A673 (cell line): ENCODE results near the gene CRIP1. TPM values are rescaled to one million over a fixed set of nuclear protein-coding genes. Genes with fewer than 3 reads are reported as not detected.

Experiments
- BruUV-seq: library from RNA; stranded (reverse); fragments of 400-500 nt; replicated peaks from 2 replicates; lab custom pipeline; 2021; lab: Mats Ljungman, UMichigan
- CTCF ChIA-PET: fragments of 300-600 bp; sonication (Branson Sonifier 250); formaldehyde crosslinking; loops from one replicate; lab custom pipeline; 2022; ENCODE audit warnings: antibody characterized with exemption; lab: Charles Lee
- POLR2A ChIA-PET: fragments of 300-600 bp; sonication (Branson Sonifier 250); formaldehyde crosslinking; loops from one replicate; lab custom pipeline; 2022; ENCODE audit warnings: antibody characterized with exemption; ENCODE audit not compliant: low non-redundant PET; lab: Charles Lee
- DNase-seq: peaks from one replicate; pipeline ENCODE4 v3.0.0-alpha.2; 2015; ENCODE audit warnings: low spot score
- H3K27ac ChIP-seq: fragments of 200-600 bp; sonication (generic); 2 replicates; pipeline ENCODE4 v1.5.1; 2016; ENCODE audit warnings: mixed run types, low read depth, mild to moderate bottlenecking, mixed read lengths, antibody characterized with exemption, low read length; ENCODE audit not compliant: poor library complexity, severe bottlenecking
- H3K27me3 ChIP-seq: fragments of 200-600 bp; sonication (generic); replicated peaks from 2 replicates; pipeline ENCODE4 v1.6.1; 2017; ENCODE audit warnings: mixed run types, low read depth, mild to moderate bottlenecking, mixed read lengths, antibody characterized with exemption, low read length; ENCODE audit not compliant: insufficient read depth, poor library complexity
- H3K36me3 ChIP-seq: fragments of 200-600 bp; sonication (generic); 2 replicates; pipeline ENCODE4 v1.6.1; 2016; ENCODE audit warnings: mixed run types, mild to moderate bottlenecking, mixed read lengths, antibody characterized with exemption, low read length; ENCODE audit not compliant: insufficient read depth, poor library complexity, severe bottlenecking
- H3K4me1 ChIP-seq: fragments of 200-600 bp; sonication (generic); 2 replicates; pipeline ENCODE4 v1.6.1; 2017; ENCODE audit warnings: mixed run types, mild to moderate bottlenecking, mixed read lengths, antibody characterized with exemption, low read length; ENCODE audit not compliant: insufficient read depth, poor library complexity, severe bottlenecking
- H3K4me3 ChIP-seq: fragments of 200-600 bp; sonication (generic); 2 replicates; pipeline ENCODE4 v1.5.1; 2016; ENCODE audit warnings: low read depth, mixed run types, mild to moderate bottlenecking, mixed read lengths, low read length; ENCODE audit not compliant: poor library complexity, severe bottlenecking
- H3K9me3 ChIP-seq: fragments of 200-600 bp; sonication (generic); 2 replicates; pipeline ENCODE4 v1.6.1; 2016; ENCODE audit warnings: mixed run types, low read depth, mild to moderate bottlenecking, mixed read lengths, antibody characterized with exemption, low read length; ENCODE audit not compliant: poor library complexity, severe bottlenecking
- CTCF ChIP-seq: fragments of 300-800, 200-600 bp; sonication (generic); conservative IDR thresholded peaks from 2 replicates; pipeline ENCODE4 v1.5.1; 2017; ENCODE audit warnings: low read depth, mild to moderate bottlenecking, antibody characterized with exemption, low read length, moderate library complexity, mixed read lengths
- EZH2 ChIP-seq: fragments of 200-600 bp; sonication (generic); IDR thresholded peaks from 2 replicates; pipeline ENCODE4 v1.6.1; 2017; ENCODE audit warnings: borderline replicate concordance, low read depth, mild to moderate bottlenecking, mixed read lengths, antibody characterized with exemption, low read length; ENCODE audit not compliant: poor library complexity, severe bottlenecking
- intact Hi-C: fragments of 100-400 bp; cut with micrococcal nuclease; formaldehyde crosslinking; loops from one replicate; pipeline ENCODE4 v1.10.0; 2022; ENCODE audit not compliant: unreplicated experiment
- total RNA-seq: library from RNA; stranded (reverse); gene quantifications from 2 replicates; pipeline ENCODE4 v1.2.3, GENCODE V29; 2021

CRIP1 gene
- total RNA-seq, 1 experiment from 2014 or later: 47.7 TPM

- Histone ChIP-seq H3K27ac (peak overlapping the region; percentile 58), H3K27me3 (no peaks in the 10 kb centered on the region), H3K4me3 (peak overlapping the region; percentile 55), H3K9me3 (no peaks in the 10 kb centered on the region), H3K36me3 (no peaks in the 10 kb centered on the region), H3K4me1 (peaks cover 15% of the 10 kb centered on the region)
- intact Hi-C loops: loop anchor here (2.0 to 5.0 kb wide), 2 partner anchors 37 to 156 kb away; partner anchors contain the start of gene TEDC1
- DNase-seq: peak; percentile 85
- ChIA-PET CTCF (interaction anchor here (0.5 to 1.0 kb wide), 7 partner anchors 11 to 821 kb away, joined by 3 to 9 read pairs (median 3); partner anchors contain the start of genes NUDT14 and TEDC1), POLR2A (interaction anchor here (0.7 kb wide), 1 partner anchor 346 kb away, joined by 3 read pairs; no protein-coding TSS in a partner anchor)
- peak; percentile 73 for TF ChIP-seq CTCF
- TF ChIP-seq EZH2: no peak
- no TSS peak for BruUV-seq
Observed at GRCh38 chr14:105527826-105528585, 41.3 kb downstream of the CRIP1 start.

- no peaks in the 10 kb centered on the region for H3K9me3 ChIP-seq
- POLR2A ChIA-PET: interaction anchor here (0.7 kb wide), 1 partner anchor 347 kb away, joined by 3 read pairs; no protein-coding TSS in a partner anchor
Observed at GRCh38 chr14:105528586-105529318, 42.1 kb downstream of the CRIP1 start.

More at GRCh38 chr14:105528586-105529318, 42.1 kb downstream of the CRIP1 start:
- Histone ChIP-seq H3K27ac (no peak overlapping the region), H3K4me1 (peaks cover 15% of the 10 kb centered on the region), H3K36me3 (no peaks in the 10 kb centered on the region), H3K27me3 (no peaks in the 10 kb centered on the region), H3K4me3 (peak overlapping the region; percentile 55)
- CTCF ChIA-PET: interaction anchor here (0.5 to 1.0 kb wide), 7 partner anchors 37 to 573 kb away, joined by 3 to 9 read pairs (median 3); partner anchors contain the start of genes NUDT14 and TEDC1
- TF ChIP-seq CTCF (no peak), EZH2 (no peak)
- no peak for DNase-seq
- intact Hi-C loops: loop anchor here (5.0 kb wide), 1 partner anchor 156 kb away; no protein-coding TSS in a partner anchor
- BruUV-seq: no TSS peak
